ENCODE data around the gene KCNH3. TPM values are rescaled to one million over a fixed set of nuclear protein-coding genes. Genes with fewer than 3 reads are reported as not detected.

KCNH3 gene
- total and polyA plus RNA-seq, 10 of the 15 experiments (the other 5 are each of a cell fraction or from before 2014, with no cell fraction given): 0.03 to 0.45 (median 0.08) TPM; not detected in 5

- DNase-seq (ENCODE audit: low read depth, low spot score) (no peak), ATAC-seq (no peak), FAIRE-seq (no peak)
- Histone ChIP-seq H3K4me1 (ENCODE audit: control insufficient read depth, insufficient read depth, low read length) (no peaks in the 10 kb centered on the region), H3K36me3 (ENCODE audit: control insufficient read depth in 2 of 2, insufficient read depth in 2 of 2, low read length in 1 of 2) (peaks cover 12 to 21% of the 10 kb centered on the region in 2 experiments), H3K4me3 (no peak overlapping the region), H4K20me1 (ENCODE audit: control insufficient read depth, insufficient read depth) (no peaks in the 10 kb centered on the region), H3K27ac (ENCODE audit: control insufficient read depth, insufficient read depth) (no peak overlapping the region), H3K27me3 (replicated peaks in 1 of 2; ENCODE audit: control insufficient read depth in 2 of 2, insufficient read depth in 2 of 2, low read length in 1 of 2) (no peaks in the 10 kb centered on the region), H3K4me2 (ENCODE audit: control insufficient read depth, insufficient read depth) (no peak overlapping the region), H3K9ac (ENCODE audit: control insufficient read depth, insufficient read depth, low read length) (no peak overlapping the region), H3K9me3 (replicated peaks; ENCODE audit: control insufficient read depth, insufficient read depth, low read length) (no peaks in the 10 kb centered on the region), H3K79me2 (ENCODE audit: control insufficient read depth, insufficient read depth, low read length) (no peaks in the 10 kb centered on the region), H2AFZ (ENCODE audit: control insufficient read depth, low read depth, low read length) (no peak overlapping the region)
- 97% methylated on average over 7 of the region's 7 CpGs for WGBS (ENCODE audit: insufficient coverage, insufficient replicate concordance, low lambda C conversion rate, missing lambda C conversion rate)
- RAD21 ChIA-PET (ENCODE audit: unreplicated experiment): interaction anchor here (1.0 to 2.3 kb wide), 3 partner anchors 159 to 174 kb away, joined by 3 to 8 read pairs (median 3); partner anchors contain the start of gene SPATS2
- SMC1A ChIA-PET (ENCODE audit: uncharacterized antibody, unreplicated experiment): interaction anchor here (0.6 to 33.2 kb wide), 3 partner anchors 12 to 164 kb away, joined by 3 to 740 read pairs (median 7); partner anchors contain the start of gene SPATS2
- in situ Hi-C loops (cut with MboI) (no loop called here), intact Hi-C loops (cut with micrococcal nuclease; ENCODE audit: unreplicated experiment) (no loop called here)
- CTCF ChIA-PET: interaction anchor here (1.0 to 5.4 kb wide), 3 partner anchors 10 to 184 kb away, joined by 3 to 40 read pairs (median 4); no protein-coding TSS in a partner anchor
- POLR2A ChIA-PET: interaction anchor here (1.0 kb wide), 1 partner anchor 11 kb away, joined by 4 read pairs; no protein-coding TSS in a partner anchor
- BruUV-seq (replicated peaks): no TSS peak
- no peak for TF ChIP-seq MXI1 (IDR thresholded peaks at IDR 0.05; ENCODE audit: low read depth, low read length)
- TF ChIP-seq TCF3 (IDR thresholded peaks at IDR 0.05; ENCODE audit: borderline replicate concordance, insufficient read depth, low read depth, low read length): no peak
- no peak for TF ChIP-seq BCLAF1 (IDR thresholded peaks at IDR 0.05)
- TF ChIP-seq FOXM1 (IDR thresholded peaks at IDR 0.05; ENCODE audit: low read depth, low read length): no peak
- no peak for TF ChIP-seq ESRRA (IDR thresholded peaks at IDR 0.05; ENCODE audit: low read length)
- no peak for TF ChIP-seq NFXL1 (IDR thresholded peaks at IDR 0.05; ENCODE audit: borderline replicate concordance)
- TF ChIP-seq HDGF (IDR thresholded peaks at IDR 0.05): no peak
- TF ChIP-seq, protein P1, sequence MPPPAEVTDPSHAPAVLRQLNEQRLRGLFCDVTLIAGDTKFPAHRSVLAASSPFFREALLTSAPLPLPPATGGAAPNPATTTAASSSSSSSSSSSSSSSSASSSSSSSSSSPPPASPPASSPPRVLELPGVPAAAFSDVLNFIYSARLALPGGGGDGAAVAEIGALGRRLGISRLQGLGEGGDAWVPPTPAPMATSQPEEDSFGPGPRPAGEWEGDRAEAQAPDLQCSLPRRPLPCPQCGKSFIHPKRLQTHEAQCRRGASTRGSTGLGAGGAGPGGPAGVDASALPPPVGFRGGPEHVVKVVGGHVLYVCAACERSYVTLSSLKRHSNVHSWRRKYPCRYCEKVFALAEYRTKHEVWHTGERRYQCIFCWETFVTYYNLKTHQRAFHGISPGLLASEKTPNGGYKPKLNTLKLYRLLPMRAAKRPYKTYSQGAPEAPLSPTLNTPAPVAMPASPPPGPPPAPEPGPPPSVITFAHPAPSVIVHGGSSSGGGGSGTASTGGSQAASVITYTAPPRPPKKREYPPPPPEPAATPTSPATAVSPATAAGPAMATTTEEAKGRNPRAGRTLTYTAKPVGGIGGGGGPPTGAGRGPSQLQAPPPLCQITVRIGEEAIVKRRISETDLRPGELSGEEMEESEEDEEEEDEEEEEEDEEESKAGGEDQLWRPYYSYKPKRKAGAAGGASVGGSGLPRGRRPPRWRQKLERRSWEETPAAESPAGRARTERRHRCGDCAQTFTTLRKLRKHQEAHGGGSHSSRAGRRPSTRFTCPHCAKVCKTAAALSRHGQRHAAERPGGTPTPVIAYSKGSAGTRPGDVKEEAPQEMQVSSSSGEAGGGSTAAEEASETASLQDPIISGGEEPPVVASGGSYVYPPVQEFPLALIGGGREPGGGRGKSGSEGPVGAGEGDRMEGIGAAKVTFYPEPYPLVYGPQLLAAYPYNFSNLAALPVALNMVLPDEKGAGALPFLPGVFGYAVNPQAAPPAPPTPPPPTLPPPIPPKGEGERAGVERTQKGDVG (CRISPR knock-in tag; IDR thresholded peaks at IDR 0.05): no peak
- no peak for TF ChIP-seq SMC3 (IDR thresholded peaks at IDR 0.05; ENCODE audit: borderline replicate concordance, low read length)
- no peak for TF ChIP-seq PAX5 (IDR thresholded peaks at IDR 0.05; ENCODE audit: borderline replicate concordance, low read depth, low read length)
- TF ChIP-seq WRNIP1 (IDR thresholded peaks at IDR 0.05; ENCODE audit: borderline replicate concordance, low read depth, low read length): no peak
- TF ChIP-seq KAT2A (conservative IDR thresholded peaks at IDR 0.05; ENCODE audit: control insufficient read depth, low read depth, low read length): no peak
- no peak for TF ChIP-seq IRF5 (IDR thresholded peaks at IDR 0.05; ENCODE audit: borderline replicate concordance)
Observed at GRCh38 chr12:49525942-49526341, 12.9 kb upstream of the KCNH3 start.
